Measurements from ENCODE around the gene ING3. TPM values are rescaled to one million over a fixed set of nuclear protein-coding genes. Genes with fewer than 3 reads are reported as not detected.

Gene ING3
- total RNA-seq, 2 donors from 2014 or later: 12.6 to 14.9 TPM

GRCh38 chr7:120955577-120956149, 5.1 kb downstream of the ING3 start:
- no peaks in the 10 kb centered on the region for H3K27me3 Mint-ChIP-seq (ENCODE audit: insufficient read depth)
- no peak overlapping the region for H3K27ac ChIP-seq (ENCODE audit: low read depth, low read length)
- no peaks in the 10 kb centered on the region for H3K4me1 ChIP-seq (ENCODE audit: control insufficient read depth, insufficient read depth, low read length)
- no peak for TF ChIP-seq CTCF (conservative IDR thresholded peaks at IDR 0.05)
- H3K9me3 ChIP-seq (ENCODE audit: control insufficient read depth, low read length): no peaks in the 10 kb centered on the region
- H3K9ac ChIP-seq (ENCODE audit: extremely low read depth, low read length, poor library complexity, severe bottlenecking): no peak overlapping the region
- H3K4me3 ChIP-seq (ENCODE audit: low read length): no peak overlapping the region
- no peak for DNase-seq
- H3K36me3 Mint-ChIP-seq (ENCODE audit: low read depth): peaks cover 46% of the 10 kb centered on the region
- H3K4me1 Mint-ChIP-seq: peaks cover 10% of the 10 kb centered on the region
- H3K36me3 ChIP-seq (ENCODE audit: control insufficient read depth, insufficient read depth, low read length): peaks cover 42% of the 10 kb centered on the region
- no peaks in the 10 kb centered on the region for H3K27me3 ChIP-seq (ENCODE audit: control insufficient read depth, insufficient read depth, low read length, poor library complexity, severe bottlenecking)
- 97% methylated on average over 3 of the region's 3 CpGs; no CpG with 5 or more reads in 1 of the 2 experiments for WGBS, 2 experiments (ENCODE audit: insufficient coverage in 1 of 2, insufficient read length in 1 of 2)
- no peak overlapping the region for H3K4me3 Mint-ChIP-seq
- no peak overlapping the region for H3K27ac Mint-ChIP-seq
- H3K9me3 Mint-ChIP-seq: no peaks in the 10 kb centered on the region

GRCh38 chr7:120959929-120960484, 9.4 kb downstream of the ING3 start:
- H3K9ac ChIP-seq (ENCODE audit: extremely low read depth, low read length, poor library complexity, severe bottlenecking): no peak overlapping the region
- no peaks in the 10 kb centered on the region for H3K9me3 ChIP-seq (ENCODE audit: control insufficient read depth, low read length)
- Mint-ChIP-seq H3K4me3 (no peak overlapping the region), H3K9me3 (no peaks in the 10 kb centered on the region), H3K27ac (peak overlapping the region; percentile 6), H3K27me3 (ENCODE audit: insufficient read depth) (no peaks in the 10 kb centered on the region), H3K4me1 (peaks cover 7% of the 10 kb centered on the region), H3K36me3 (ENCODE audit: low read depth) (peaks cover 32% of the 10 kb centered on the region)
- H3K4me3 ChIP-seq (ENCODE audit: low read length): no peak overlapping the region
- H3K27me3 ChIP-seq (ENCODE audit: control insufficient read depth, insufficient read depth, low read length, poor library complexity, severe bottlenecking): no peaks in the 10 kb centered on the region
- peaks cover 25% of the 10 kb centered on the region for H3K36me3 ChIP-seq (ENCODE audit: control insufficient read depth, insufficient read depth, low read length)
- no peak overlapping the region for H3K27ac ChIP-seq (ENCODE audit: low read depth, low read length)
- no peak for DNase-seq
- no peak for TF ChIP-seq CTCF (conservative IDR thresholded peaks at IDR 0.05)
- H3K4me1 ChIP-seq (ENCODE audit: control insufficient read depth, insufficient read depth, low read length): no peaks in the 10 kb centered on the region
- 90 to 95% methylated on average over 5 to 7 of the region's 8 CpGs for WGBS, 2 experiments (ENCODE audit: insufficient coverage in 1 of 2, insufficient read length in 1 of 2)

GRCh38 chr7:120960714-120961113, 10.1 kb downstream of the ING3 start:
- H3K27ac ChIP-seq (ENCODE audit: low read depth, low read length): no peak overlapping the region
- no peak overlapping the region for H3K9ac ChIP-seq (ENCODE audit: extremely low read depth, low read length, poor library complexity, severe bottlenecking)
- DNase-seq: no peak
- H3K27ac Mint-ChIP-seq: no peak overlapping the region
- peaks cover 25% of the 10 kb centered on the region for H3K36me3 ChIP-seq (ENCODE audit: control insufficient read depth, insufficient read depth, low read length)
- peaks cover 29% of the 10 kb centered on the region for H3K36me3 Mint-ChIP-seq (ENCODE audit: low read depth)
- WGBS, 2 experiments (ENCODE audit: insufficient coverage in 1 of 2, insufficient read length in 1 of 2): 100% methylated on average over 1 of the region's 1 CpG; no CpG with 5 or more reads in 1 of the 2 experiments
- no peaks in the 10 kb centered on the region for H3K27me3 Mint-ChIP-seq (ENCODE audit: insufficient read depth)
- H3K4me3 ChIP-seq (ENCODE audit: low read length): no peak overlapping the region
- no peak overlapping the region for H3K4me3 Mint-ChIP-seq
- TF ChIP-seq CTCF (conservative IDR thresholded peaks at IDR 0.05): no peak
- H3K4me1 ChIP-seq (ENCODE audit: control insufficient read depth, insufficient read depth, low read length): no peaks in the 10 kb centered on the region
- H3K9me3 ChIP-seq (ENCODE audit: control insufficient read depth, low read length): no peaks in the 10 kb centered on the region
- H3K27me3 ChIP-seq (ENCODE audit: control insufficient read depth, insufficient read depth, low read length, poor library complexity, severe bottlenecking): no peaks in the 10 kb centered on the region
- peaks cover 7% of the 10 kb centered on the region for H3K4me1 Mint-ChIP-seq
- H3K9me3 Mint-ChIP-seq: no peaks in the 10 kb centered on the region
